Cardiac muscle cell (in vitro differentiated cells and primary cell): ENCODE results near the gene ADGRG4. TPM values are rescaled to one million over a fixed set of nuclear protein-coding genes. Genes with fewer than 3 reads are reported as not detected.
A peak's percentile ranks its signal among the peaks of the same experiment; 100 is the strongest.

ENCODE experiments used
- DNase-seq, 2 donors: peaks; one replicate each; pipeline versions ENCODE4 v3.0.0 to v3.0.0-alpha.2; 2010 to 2017; ENCODE audit warnings: low read depth in 1 of 2, low spot score in 1 of 2
- H3K27ac ChIP-seq: fragments of 200-600 bp; sonication (generic); 2 replicates; pipeline ENCODE4 v1.5.1; 2016
- H3K27me3 ChIP-seq: fragments of 200-600 bp; sonication (generic); 2 replicates; pipeline ENCODE4 v1.6.0; 2016; ENCODE audit warnings: control low read depth
- H3K36me3 ChIP-seq: fragments of 200-600 bp; sonication (generic); 2 replicates; pipeline ENCODE4 v1.5.1; 2016; ENCODE audit warnings: control low read depth
- H3K4me1 ChIP-seq: fragments of 200-600 bp; sonication (generic); 2 replicates; pipeline ENCODE4 v1.8.1; 2017; ENCODE audit warnings: low read depth, mild to moderate bottlenecking, mixed run types
- H3K4me3 ChIP-seq: fragments of 200-600 bp; sonication (generic); 2 replicates; pipeline ENCODE4 v1.5.1; 2016; ENCODE audit warnings: mild to moderate bottlenecking
- H3K9me3 ChIP-seq: fragments of 200-600 bp; sonication (generic); 2 replicates; pipeline ENCODE4 v1.5.1; 2017; ENCODE audit warnings: low read depth, mild to moderate bottlenecking, control low read depth
- polyA plus RNA-seq: library from polyadenylated mRNA; unstranded; fragments of >200 nt; fragmentation: Nextera tagmentation; extraction: Ambion mirVana; gene quantifications from 2 replicates; pipeline ENCODE4 v1.2.1, GENCODE V29; 2016
- total RNA-seq: library from RNA; depleted of rRNA; stranded (reverse); fragments of >200 nt; gene quantifications from 2 replicates; pipeline ENCODE4 v1.2.3, GENCODE V29; 2016
- TF ChIP-seq, protein P1 (sequence below): IDR thresholded peaks from 2 replicates; pipeline ENCODE4 v1.5.1; 2012; ENCODE audit warnings: low read depth, mild to moderate bottlenecking, low read length

Gene ADGRG4
- total and polyA plus RNA-seq, 2 experiments from 2014 or later, result not detected

DNA sequence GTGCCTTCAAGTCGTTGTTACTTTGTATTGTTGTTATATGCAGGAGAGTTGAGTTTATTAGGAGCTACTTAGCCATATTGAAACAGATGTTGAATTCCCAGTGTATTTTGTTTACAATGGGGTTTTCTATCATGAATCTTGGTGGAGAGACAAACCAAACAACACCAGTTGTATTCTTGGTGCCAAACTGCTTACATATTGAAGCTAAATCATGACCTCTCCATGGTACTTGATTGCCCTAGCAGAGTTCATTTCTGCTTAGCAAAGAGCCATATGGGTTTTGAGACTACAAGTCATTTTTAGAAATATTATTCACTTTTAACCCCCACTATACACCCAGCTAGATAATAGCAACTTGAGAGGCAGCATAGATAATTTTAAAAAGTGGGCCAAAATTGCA, 85.4 kb downstream of the ADGRG4 start:
- Histone ChIP-seq H3K4me3 (no peak overlapping the region), H3K27me3 (no peaks in the 10 kb centered on the region), H3K27ac (no peak overlapping the region), H3K4me1 (no peaks in the 10 kb centered on the region), H3K36me3 (no peaks in the 10 kb centered on the region), H3K9me3 (no peaks in the 10 kb centered on the region)
- TF ChIP-seq, protein P1, sequence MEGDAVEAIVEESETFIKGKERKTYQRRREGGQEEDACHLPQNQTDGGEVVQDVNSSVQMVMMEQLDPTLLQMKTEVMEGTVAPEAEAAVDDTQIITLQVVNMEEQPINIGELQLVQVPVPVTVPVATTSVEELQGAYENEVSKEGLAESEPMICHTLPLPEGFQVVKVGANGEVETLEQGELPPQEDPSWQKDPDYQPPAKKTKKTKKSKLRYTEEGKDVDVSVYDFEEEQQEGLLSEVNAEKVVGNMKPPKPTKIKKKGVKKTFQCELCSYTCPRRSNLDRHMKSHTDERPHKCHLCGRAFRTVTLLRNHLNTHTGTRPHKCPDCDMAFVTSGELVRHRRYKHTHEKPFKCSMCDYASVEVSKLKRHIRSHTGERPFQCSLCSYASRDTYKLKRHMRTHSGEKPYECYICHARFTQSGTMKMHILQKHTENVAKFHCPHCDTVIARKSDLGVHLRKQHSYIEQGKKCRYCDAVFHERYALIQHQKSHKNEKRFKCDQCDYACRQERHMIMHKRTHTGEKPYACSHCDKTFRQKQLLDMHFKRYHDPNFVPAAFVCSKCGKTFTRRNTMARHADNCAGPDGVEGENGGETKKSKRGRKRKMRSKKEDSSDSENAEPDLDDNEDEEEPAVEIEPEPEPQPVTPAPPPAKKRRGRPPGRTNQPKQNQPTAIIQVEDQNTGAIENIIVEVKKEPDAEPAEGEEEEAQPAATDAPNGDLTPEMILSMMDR, result no peak
- no peak for DNase-seq

DNA sequence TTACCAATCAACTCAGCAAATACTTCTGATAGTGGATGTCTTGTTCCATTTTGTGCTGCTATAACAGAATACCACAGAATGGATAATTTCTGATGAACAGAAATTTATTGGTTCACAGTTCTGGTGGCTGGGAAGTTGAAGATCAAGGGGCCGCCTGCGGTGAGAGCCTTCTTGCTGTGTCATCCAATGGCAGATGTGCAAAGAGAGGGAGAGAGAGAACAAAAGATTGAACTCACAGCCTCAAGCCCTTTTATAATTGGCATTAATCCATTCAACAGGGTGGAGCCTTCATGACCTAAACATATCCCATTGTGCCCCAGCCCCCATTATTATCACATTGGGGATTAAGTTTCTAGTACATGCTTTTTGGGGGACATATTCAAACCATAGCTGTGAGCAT, 86.1 kb downstream of the ADGRG4 start:
- Histone ChIP-seq H3K4me1 (no peaks in the 10 kb centered on the region), H3K27ac (no peak overlapping the region), H3K36me3 (no peaks in the 10 kb centered on the region), H3K4me3 (no peak overlapping the region), H3K9me3 (no peaks in the 10 kb centered on the region), H3K27me3 (no peaks in the 10 kb centered on the region)
- TF ChIP-seq, protein P1, result no peak
- no peak for DNase-seq

DNA sequence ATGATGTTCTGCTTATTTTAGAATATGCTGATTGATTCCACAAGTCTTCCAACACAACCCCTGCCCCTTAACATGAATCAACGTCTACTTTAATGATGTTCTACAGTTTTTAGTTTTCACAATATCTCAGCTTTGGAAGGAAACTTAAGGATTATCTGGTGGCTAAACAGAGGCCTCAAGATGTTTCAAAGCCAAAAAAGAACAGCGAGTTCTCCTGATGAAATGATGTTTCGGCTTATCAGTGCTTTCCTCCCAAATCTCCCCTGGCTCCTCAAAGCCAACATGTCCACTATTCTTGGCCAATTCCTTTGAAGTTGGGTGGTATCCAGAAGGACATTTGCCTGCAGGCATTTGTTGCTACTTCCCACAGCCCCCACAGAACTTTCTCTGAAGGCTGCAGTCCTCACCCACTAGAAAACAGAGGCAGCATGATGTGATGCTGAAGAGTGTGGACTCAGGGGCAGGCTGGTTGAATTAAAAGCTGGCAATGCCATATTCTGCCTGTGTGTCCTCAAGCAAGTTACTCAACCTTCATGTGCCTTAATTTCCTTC, 87.3 kb downstream of the ADGRG4 start:
- no peak overlapping the region for H3K27ac ChIP-seq
- H3K27me3 ChIP-seq, result no peaks in the 10 kb centered on the region
- H3K4me3 ChIP-seq, result no peak overlapping the region
- TF ChIP-seq, protein P1, result no peak
- DNase-seq, result peak in 1 of 2 donors; percentile 0
- H3K9me3 ChIP-seq, result no peaks in the 10 kb centered on the region
- no peaks in the 10 kb centered on the region for H3K36me3 ChIP-seq
- H3K4me1 ChIP-seq, result no peaks in the 10 kb centered on the region

DNA sequence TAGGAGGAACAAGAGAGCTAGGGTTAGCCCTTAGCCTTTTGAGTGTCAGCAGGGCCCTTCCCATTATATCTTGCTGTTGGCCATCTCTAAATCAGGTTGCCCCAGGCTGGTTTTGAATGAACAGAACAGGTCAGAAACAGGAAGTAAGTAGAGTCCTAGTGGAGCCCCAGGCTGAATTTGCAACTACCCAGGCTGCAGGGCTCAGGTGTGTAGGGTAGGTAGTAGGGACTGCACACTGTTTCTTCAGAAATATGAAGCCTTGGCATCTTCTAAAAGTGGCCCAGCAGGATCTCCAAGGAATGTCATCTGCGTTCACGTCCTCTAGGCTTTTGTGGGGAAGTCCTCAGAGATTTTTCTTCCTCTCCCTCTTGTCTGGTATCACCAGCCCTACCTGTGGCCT, 90.2 kb downstream of the ADGRG4 start:
- TF ChIP-seq, protein P1, result no peak
- Histone ChIP-seq H3K9me3 (no peaks in the 10 kb centered on the region), H3K4me1 (no peaks in the 10 kb centered on the region), H3K27me3 (no peaks in the 10 kb centered on the region), H3K4me3 (no peak overlapping the region), H3K36me3 (no peaks in the 10 kb centered on the region), H3K27ac (no peak overlapping the region)
- DNase-seq, result no peak

DNA sequence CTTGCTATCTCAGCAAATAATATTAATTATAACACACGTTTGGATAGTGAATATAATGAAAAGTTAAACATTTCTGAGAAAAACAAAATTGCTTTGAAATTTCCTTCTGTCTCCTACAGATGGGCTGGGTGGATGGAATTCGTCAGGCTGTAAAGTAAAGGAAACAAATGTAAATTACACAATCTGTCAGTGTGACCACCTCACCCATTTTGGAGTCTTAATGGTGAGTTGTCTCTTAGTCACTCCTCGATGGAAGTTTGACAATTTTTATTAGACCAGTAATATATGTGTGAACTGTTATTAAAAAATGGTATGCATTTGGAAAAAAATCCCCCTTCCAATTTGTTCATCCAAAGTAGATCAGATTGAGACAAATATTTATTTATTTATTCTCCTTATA, 94.5 kb downstream of the ADGRG4 start:
- Histone ChIP-seq H3K27ac (no peak overlapping the region), H3K4me3 (no peak overlapping the region), H3K4me1 (no peaks in the 10 kb centered on the region), H3K9me3 (no peaks in the 10 kb centered on the region), H3K27me3 (no peaks in the 10 kb centered on the region), H3K36me3 (no peaks in the 10 kb centered on the region)
- peak in 1 of 2 donors; percentile 6 for DNase-seq
- TF ChIP-seq, protein P1, result no peak
